Karpas-422 (cell line): ENCODE measurements around the gene SLC4A2. TPM values are rescaled to one million over a fixed set of nuclear protein-coding genes. Genes with fewer than 3 reads are reported as not detected.
"Not testable (repeated sequence)": the region's sequence is repeated elsewhere in the genome, so short reads cannot be mapped to it uniquely, and the experiment has no call there.

Source experiments
- DNase-seq: peaks from one replicate; pipeline ENCODE4 v3.0.0-alpha.2; 2015
- H2AFZ ChIP-seq: fragments of 200-600 bp; sonication (generic); 2 replicates; pipeline ENCODE4 v1.6.1; 2014; ENCODE audit warnings: antibody characterized with exemption, low read length, mixed read lengths
- H3K27ac ChIP-seq: fragments of 200-600 bp; sonication (generic); 2 replicates; pipeline ENCODE4 v1.5.1; 2014; ENCODE audit warnings: mild to moderate bottlenecking, low read length, moderate library complexity
- H3K27me3 ChIP-seq: fragments of 200-600 bp; sonication (generic); 2 replicates; pipeline ENCODE4 v1.6.1; 2014; ENCODE audit warnings: low read length, mixed read lengths
- H3K36me3 ChIP-seq: fragments of 200-600 bp; sonication (generic); 2 replicates; pipeline ENCODE4 v1.6.1; 2014; ENCODE audit warnings: low read length, mixed read lengths; ENCODE audit not compliant: insufficient read depth
- H3K4me1 ChIP-seq: fragments of 200-600 bp; sonication (generic); 2 replicates; pipeline ENCODE4 v1.6.1; 2014; ENCODE audit warnings: mild to moderate bottlenecking, low read length, mixed read lengths
- H3K4me2 ChIP-seq: fragments of 200-600 bp; sonication (generic); 2 replicates; pipeline ENCODE4 v1.6.1; 2014; ENCODE audit warnings: low read length, low read depth, mild to moderate bottlenecking; ENCODE audit not compliant: poor library complexity, severe bottlenecking
- H3K4me3 ChIP-seq: fragments of 200-600 bp; sonication (generic); 2 replicates; pipeline ENCODE4 v1.5.1; 2014; ENCODE audit warnings: mild to moderate bottlenecking, antibody characterized with exemption, low read length, mixed read lengths
- H3K79me2 ChIP-seq: fragments of 200-600 bp; sonication (generic); 2 replicates; pipeline ENCODE4 v1.6.1; 2014; ENCODE audit warnings: mild to moderate bottlenecking, low read length, mixed read lengths
- H3K9ac ChIP-seq: fragments of 200-600 bp; sonication (generic); 2 replicates; pipeline ENCODE4 v1.6.0; 2014; ENCODE audit warnings: low read length
- H3K9me2 ChIP-seq: fragments of 200-600 bp; sonication (generic), shearing (Covaris generic); replicated peaks from 2 replicates; pipeline ENCODE4 v1.6.0; 2014; ENCODE audit warnings: mild to moderate bottlenecking, low read length, moderate library complexity; ENCODE audit not compliant: insufficient read depth
- H3K9me3 ChIP-seq: fragments of 300-700, 200-600 bp; sonication (generic); 2 replicates; pipeline ENCODE4 v1.6.1; 2014; ENCODE audit warnings: low read length, mixed read lengths
- H4K20me1 ChIP-seq: fragments of 200-600 bp; sonication (generic); 2 replicates; pipeline ENCODE4 v1.6.1; 2014; ENCODE audit warnings: mild to moderate bottlenecking, antibody characterized with exemption, low read length, low read depth; ENCODE audit not compliant: insufficient read depth
- total RNA-seq: library from RNA; depleted of rRNA; stranded (reverse); fragments of >200 nt; shearing (Covaris generic); gene quantifications from 2 replicates; pipeline ENCODE4 v1.2.3, GENCODE V29; 2014; ENCODE audit warnings: low replicate concordance

The SLC4A2 gene
- total RNA-seq, 1 experiment from 2014 or later: 35.1 TPM

- H3K9me2 ChIP-seq: no peaks in the 10 kb centered on the region
- no peaks in the 10 kb centered on the region for H3K36me3 ChIP-seq
- no peak overlapping the region for H3K27ac ChIP-seq
- peak overlapping the region; percentile 69; the same call in 1 of the 2 replicates for H3K4me3 ChIP-seq
- H4K20me1 ChIP-seq: no peaks in the 10 kb centered on the region
- H3K4me2 ChIP-seq: peak overlapping the region; percentile 66
- H3K9ac ChIP-seq: peak overlapping the region; percentile 70
- no peak for DNase-seq
- H3K4me1 ChIP-seq: peaks cover 23% of the 10 kb centered on the region
- no peaks in the 10 kb centered on the region for H3K9me3 ChIP-seq
- peak overlapping the region; percentile 82; the same call in 1 of the 2 replicates for H2AFZ ChIP-seq
- H3K79me2 ChIP-seq: no peaks in the 10 kb centered on the region
- H3K27me3 ChIP-seq: no peaks in the 10 kb centered on the region
Observed at GRCh38 chr7:151018421-151019129, 40.8 kb upstream of the SLC4A2 start.

- Histone ChIP-seq H2AFZ (no peak overlapping the region), H4K20me1 (no peaks in the 10 kb centered on the region), H3K9me2 (no peaks in the 10 kb centered on the region), H3K27ac (no peak overlapping the region), H3K9me3 (no peaks in the 10 kb centered on the region), H3K9ac (no peak overlapping the region), H3K4me2 (no peak overlapping the region), H3K4me3 (no peak overlapping the region), H3K27me3 (no peaks in the 10 kb centered on the region), H3K79me2 (no peaks in the 10 kb centered on the region), H3K36me3 (no peaks in the 10 kb centered on the region), H3K4me1 (peaks cover 18% of the 10 kb centered on the region)
- DNase-seq: no peak
Observed at GRCh38 chr7:151019130-151019447, 40.3 kb upstream of the SLC4A2 start.

GRCh38 chr7:151020231-151020630 is 39.2 kb upstream of the SLC4A2 start:
- Histone ChIP-seq H3K9me3 (no peaks in the 10 kb centered on the region), H3K4me2 (no peak overlapping the region), H3K36me3 (no peaks in the 10 kb centered on the region), H4K20me1 (no peaks in the 10 kb centered on the region), H3K79me2 (no peaks in the 10 kb centered on the region), H3K9ac (no peak overlapping the region), H3K27me3 (no peaks in the 10 kb centered on the region), H3K4me3 (no peak overlapping the region), H3K9me2 (no peaks in the 10 kb centered on the region), H3K4me1 (peaks cover 14% of the 10 kb centered on the region), H3K27ac (no peak overlapping the region), H2AFZ (no peak overlapping the region)
- no peak for DNase-seq

GRCh38 chr7:151023232-151023631 is 36.2 kb upstream of the SLC4A2 start:
- Histone ChIP-seq H3K27me3 (no peaks in the 10 kb centered on the region), H2AFZ (no peak overlapping the region)

GRCh38 chr7:151024435-151025056 is 34.8 kb upstream of the SLC4A2 start, which contains the start of gene ATG9B:
Gene ATG9B, minus strand, starts transcription at chr7:151024494. Its CDS starts 71 bp downstream, at chr7:151024423.
- Histone ChIP-seq H3K36me3 (no peaks in the 10 kb centered on the region), H3K4me2 (no peak within 1 kb of the TSS), H3K4me3 (no peak within 1 kb of the TSS), H4K20me1 (no peaks in the 10 kb centered on the region), H3K4me1 (peaks cover 31% of the 10 kb centered on the region), H3K9me3 (no peaks in the 10 kb centered on the region), H3K79me2 (peaks cover 9% of the 10 kb centered on the region), H3K27me3 (no peaks in the 10 kb centered on the region), H3K9ac (no peak within 1 kb of the TSS), H2AFZ (no peak within 1 kb of the TSS), H3K9me2 (no peaks in the 10 kb centered on the region), H3K27ac (no peak within 1 kb of the TSS)
- DNase-seq: no peak

More at GRCh38 chr7:151023232-151023631, 36.2 kb upstream of the SLC4A2 start:
- Histone ChIP-seq H3K36me3 (no peaks in the 10 kb centered on the region), H3K4me3 (no peak overlapping the region), H3K9ac (no peak overlapping the region), H3K4me2 (no peak overlapping the region), H3K9me3 (no peaks in the 10 kb centered on the region), H3K4me1 (peaks cover 26% of the 10 kb centered on the region), H3K9me2 (no peaks in the 10 kb centered on the region), H3K27ac (no peak overlapping the region), H3K79me2 (no peaks in the 10 kb centered on the region), H4K20me1 (no peaks in the 10 kb centered on the region)
- no peak for DNase-seq

GRCh38 chr7:151025924-151026671 is 33.3 kb upstream of the SLC4A2 start:
- H3K27me3 ChIP-seq: no peaks in the 10 kb centered on the region
- H3K9me3 ChIP-seq: no peaks in the 10 kb centered on the region
- no peak overlapping the region for H3K4me3 ChIP-seq
- H3K9me2 ChIP-seq: no peaks in the 10 kb centered on the region
- H3K4me2 ChIP-seq: no peak overlapping the region
- peaks cover 14% of the 10 kb centered on the region for H3K79me2 ChIP-seq
- no peak overlapping the region for H2AFZ ChIP-seq
- no peaks in the 10 kb centered on the region for H4K20me1 ChIP-seq
- no peak overlapping the region for H3K9ac ChIP-seq
- peaks cover 36% of the 10 kb centered on the region for H3K4me1 ChIP-seq
- H3K36me3 ChIP-seq: no peaks in the 10 kb centered on the region
- no peak for DNase-seq
- H3K27ac ChIP-seq: no peak overlapping the region

GRCh38 chr7:151026771-151027727 is 32.3 kb upstream of the SLC4A2 start:
- Histone ChIP-seq H3K4me1 (peaks cover 36% of the 10 kb centered on the region), H3K9ac (peak overlapping the region; percentile 57; the same call in 1 of the 2 replicates), H3K79me2 (peaks cover 14% of the 10 kb centered on the region), H3K4me3 (peak overlapping the region; percentile 84), H3K4me2 (peak overlapping the region; percentile 84)
- H2AFZ ChIP-seq, H3K9me3 ChIP-seq, H4K20me1 ChIP-seq, H3K9me2 ChIP-seq, H3K27me3 ChIP-seq, H3K27ac ChIP-seq, H3K36me3 ChIP-seq: not testable (repeated sequence)
- peak; percentile 75 for DNase-seq
